C4-2B (cell line): Measurements from ENCODE around the gene CEP20.

Source experiments
- ZFX ChIP-seq: fragments of 450-650 bp; IDR thresholded peaks from 2 replicates; pipeline ENCODE4 v1.6.1; 2017
- TF ChIP-seq, protein P1 (sequence below): fragments of 450-650 bp; conservative IDR thresholded peaks from 2 replicates; pipeline ENCODE4 v1.5.1; 2017; ENCODE audit warnings: mild to moderate bottlenecking

- TF ChIP-seq, protein P1, sequence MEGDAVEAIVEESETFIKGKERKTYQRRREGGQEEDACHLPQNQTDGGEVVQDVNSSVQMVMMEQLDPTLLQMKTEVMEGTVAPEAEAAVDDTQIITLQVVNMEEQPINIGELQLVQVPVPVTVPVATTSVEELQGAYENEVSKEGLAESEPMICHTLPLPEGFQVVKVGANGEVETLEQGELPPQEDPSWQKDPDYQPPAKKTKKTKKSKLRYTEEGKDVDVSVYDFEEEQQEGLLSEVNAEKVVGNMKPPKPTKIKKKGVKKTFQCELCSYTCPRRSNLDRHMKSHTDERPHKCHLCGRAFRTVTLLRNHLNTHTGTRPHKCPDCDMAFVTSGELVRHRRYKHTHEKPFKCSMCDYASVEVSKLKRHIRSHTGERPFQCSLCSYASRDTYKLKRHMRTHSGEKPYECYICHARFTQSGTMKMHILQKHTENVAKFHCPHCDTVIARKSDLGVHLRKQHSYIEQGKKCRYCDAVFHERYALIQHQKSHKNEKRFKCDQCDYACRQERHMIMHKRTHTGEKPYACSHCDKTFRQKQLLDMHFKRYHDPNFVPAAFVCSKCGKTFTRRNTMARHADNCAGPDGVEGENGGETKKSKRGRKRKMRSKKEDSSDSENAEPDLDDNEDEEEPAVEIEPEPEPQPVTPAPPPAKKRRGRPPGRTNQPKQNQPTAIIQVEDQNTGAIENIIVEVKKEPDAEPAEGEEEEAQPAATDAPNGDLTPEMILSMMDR, result no peak
- no peak for TF ChIP-seq ZFX
These were observed 71.0 kb downstream of the CEP20 start for GRCh38 chr16:15817446-15817845.
